ENCODE results near the gene CHEK2. TPM values are rescaled to one million over a fixed set of nuclear protein-coding genes. Genes with fewer than 3 reads are reported as not detected.

Gene CHEK2
- polyA plus RNA-seq, 1 experiment: 9.4 TPM

DNA sequence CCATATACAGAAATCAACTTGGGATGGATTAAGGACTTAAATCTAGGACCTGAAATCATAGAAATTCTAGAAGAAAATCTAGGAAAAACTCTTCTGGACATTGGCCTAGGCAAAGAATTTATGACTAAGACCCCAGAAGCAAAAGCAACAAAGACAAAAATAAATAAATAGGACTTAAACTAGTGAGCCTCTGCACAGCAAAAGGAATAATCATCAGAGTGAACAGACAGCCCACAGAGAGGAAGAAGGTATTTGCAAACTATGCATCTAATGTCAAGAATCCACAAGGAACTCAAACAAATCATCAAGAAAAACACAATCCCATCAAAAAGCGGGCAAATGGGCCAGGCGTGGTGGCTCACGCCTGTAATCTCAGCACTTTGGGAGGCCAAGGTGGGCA is 94.4 kb downstream of the CHEK2 start:
- TF ChIP-seq, protein P1, sequence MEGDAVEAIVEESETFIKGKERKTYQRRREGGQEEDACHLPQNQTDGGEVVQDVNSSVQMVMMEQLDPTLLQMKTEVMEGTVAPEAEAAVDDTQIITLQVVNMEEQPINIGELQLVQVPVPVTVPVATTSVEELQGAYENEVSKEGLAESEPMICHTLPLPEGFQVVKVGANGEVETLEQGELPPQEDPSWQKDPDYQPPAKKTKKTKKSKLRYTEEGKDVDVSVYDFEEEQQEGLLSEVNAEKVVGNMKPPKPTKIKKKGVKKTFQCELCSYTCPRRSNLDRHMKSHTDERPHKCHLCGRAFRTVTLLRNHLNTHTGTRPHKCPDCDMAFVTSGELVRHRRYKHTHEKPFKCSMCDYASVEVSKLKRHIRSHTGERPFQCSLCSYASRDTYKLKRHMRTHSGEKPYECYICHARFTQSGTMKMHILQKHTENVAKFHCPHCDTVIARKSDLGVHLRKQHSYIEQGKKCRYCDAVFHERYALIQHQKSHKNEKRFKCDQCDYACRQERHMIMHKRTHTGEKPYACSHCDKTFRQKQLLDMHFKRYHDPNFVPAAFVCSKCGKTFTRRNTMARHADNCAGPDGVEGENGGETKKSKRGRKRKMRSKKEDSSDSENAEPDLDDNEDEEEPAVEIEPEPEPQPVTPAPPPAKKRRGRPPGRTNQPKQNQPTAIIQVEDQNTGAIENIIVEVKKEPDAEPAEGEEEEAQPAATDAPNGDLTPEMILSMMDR (IDR thresholded peaks at IDR 0.05; ENCODE audit: insufficient read depth, low read depth, low read length): no peak

DNA sequence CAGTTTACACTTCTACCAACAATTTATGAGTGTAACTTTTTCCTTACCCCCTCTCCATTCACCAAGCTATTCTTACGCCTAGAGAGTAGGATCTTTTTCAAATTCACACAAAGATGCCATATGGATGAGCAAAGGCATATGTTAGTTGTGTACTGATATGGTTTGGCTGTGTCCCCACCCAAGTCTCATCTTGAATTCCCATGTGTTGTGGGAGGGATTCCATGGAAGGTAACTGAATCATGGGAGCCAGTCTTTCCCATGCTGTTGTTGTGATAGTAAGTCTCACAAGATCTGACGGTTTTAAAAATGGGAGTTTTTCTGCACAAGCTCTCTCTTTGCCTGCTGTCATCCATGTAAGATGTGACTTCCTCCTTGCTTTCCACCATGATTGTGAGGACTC is 102.3 kb downstream of the CHEK2 start:
- POLR2A ChIA-PET: no interaction called here
- CTCF ChIA-PET: no interaction called here
- Histone ChIP-seq H3K27me3 (ENCODE audit: control insufficient read depth, insufficient read depth, low read length) (no peaks in the 10 kb centered on the region), H3K4me3 (ENCODE audit: low read depth, low read length) (no peak overlapping the region), H3K36me3 (ENCODE audit: control insufficient read depth, insufficient read depth, low read length) (no peaks in the 10 kb centered on the region)
- TF ChIP-seq, protein P1 (IDR thresholded peaks at IDR 0.05; ENCODE audit: insufficient read depth, low read depth, low read length): no peak
- DNase-seq (ENCODE audit: low read depth): no peak

More for the DNA sequence above, 94.4 kb downstream of the CHEK2 start:
- no peak for DNase-seq (ENCODE audit: low read depth)
- CTCF ChIA-PET: no interaction called here
- Histone ChIP-seq H3K36me3 (ENCODE audit: control insufficient read depth, insufficient read depth, low read length) (no peaks in the 10 kb centered on the region), H3K27me3 (ENCODE audit: control insufficient read depth, insufficient read depth, low read length) (no peaks in the 10 kb centered on the region), H3K4me3 (ENCODE audit: low read depth, low read length) (no peak overlapping the region)
- POLR2A ChIA-PET: no interaction called here

Small RNAs within 50 kb of the gene (small RNA-seq; reads per million reads assigned to genes)
- not detected for gene RN7SL162P (ENCODE audit: insufficient read length, low read depth, low replicate concordance)

Other genes with a start within 250 kb of the CHEK2 start
- 5.6 and 8.7 TPM in 2 replicates for gene TTC28, start 62.0 kb downstream of the CHEK2 start, polyA plus RNA-seq (2011; rRNA removed)
- gene HSCB, start 219 bp upstream of the CHEK2 start, polyA plus RNA-seq (2011; rRNA removed): 12.7 and 20.8 TPM in 2 replicates
- gene CCDC117, start 30.9 kb upstream of the CHEK2 start, polyA plus RNA-seq (2011; rRNA removed): 4.5 and 11.5 TPM in 2 replicates
- 223 and 252 TPM in 2 replicates for gene XBP1, start 58.7 kb upstream of the CHEK2 start, polyA plus RNA-seq (2011; rRNA removed)
- gene ZNRF3, start 141.8 kb upstream of the CHEK2 start, polyA plus RNA-seq (2011; rRNA removed): 0.75 and 1.1 TPM in 2 replicates